NCI-H2081 (cell line): ENCODE measurements around the gene ZIC1.

ENCODE experiments used
- DNase-seq, 2 experiments: peaks; one replicate each; lab custom pipeline; 2025; lab: John Stamatoyannopoulos, UW

ZIC1 gene

DNA sequence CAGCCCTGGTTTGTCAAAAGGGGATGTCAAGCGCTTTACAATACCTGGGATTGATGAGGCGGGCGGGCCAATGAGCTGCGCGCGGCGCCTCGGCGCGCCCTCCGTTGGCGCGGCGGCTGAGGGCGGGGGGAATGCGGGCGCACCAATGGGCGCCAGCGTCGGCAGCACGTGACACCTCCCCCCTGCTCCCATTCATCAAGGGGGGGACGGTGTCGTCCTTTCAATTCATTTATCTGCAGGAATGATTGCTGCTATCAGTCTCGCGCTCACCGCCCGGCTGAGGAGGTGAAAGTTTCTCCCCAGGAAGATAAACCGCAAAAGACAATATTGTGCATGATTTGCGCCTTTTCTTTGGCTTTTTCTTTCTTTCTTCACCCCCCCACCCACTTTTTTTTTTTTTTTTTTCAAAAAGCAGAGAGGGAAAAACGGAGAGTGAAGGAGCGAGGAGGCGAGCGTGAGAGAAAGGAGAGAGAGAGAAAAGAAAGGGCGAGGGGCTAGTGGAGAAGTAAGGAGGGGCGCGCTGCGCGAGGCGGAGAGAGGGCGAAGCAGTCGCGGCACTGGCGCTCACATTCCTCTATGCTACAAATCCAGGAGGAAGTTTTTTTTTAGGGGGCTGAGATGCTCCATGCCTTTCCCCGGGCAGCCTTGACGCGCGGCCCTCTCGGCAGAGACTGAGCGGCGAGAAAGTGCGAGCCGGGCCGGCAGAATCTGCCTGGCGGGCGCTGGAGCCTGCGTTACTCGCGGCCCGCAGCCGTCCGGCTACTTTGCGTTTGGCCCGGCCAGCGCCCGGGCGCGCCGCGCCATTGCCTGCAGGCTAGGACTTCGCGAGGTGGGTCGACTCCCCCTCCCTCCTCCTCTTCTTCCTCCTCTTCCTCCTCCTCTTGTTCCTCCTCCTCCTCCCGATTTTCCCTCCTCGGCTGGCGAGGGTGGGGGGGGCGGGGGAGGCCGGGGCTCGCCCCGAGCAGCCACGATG, at the start of gene ZIC1:
TSS of gene ZIC1 (plus strand) at position 223 of the 973 bp plus-strand sequence. CDS start at position 971, 748 bp downstream.
- no peak for DNase-seq

DNA sequence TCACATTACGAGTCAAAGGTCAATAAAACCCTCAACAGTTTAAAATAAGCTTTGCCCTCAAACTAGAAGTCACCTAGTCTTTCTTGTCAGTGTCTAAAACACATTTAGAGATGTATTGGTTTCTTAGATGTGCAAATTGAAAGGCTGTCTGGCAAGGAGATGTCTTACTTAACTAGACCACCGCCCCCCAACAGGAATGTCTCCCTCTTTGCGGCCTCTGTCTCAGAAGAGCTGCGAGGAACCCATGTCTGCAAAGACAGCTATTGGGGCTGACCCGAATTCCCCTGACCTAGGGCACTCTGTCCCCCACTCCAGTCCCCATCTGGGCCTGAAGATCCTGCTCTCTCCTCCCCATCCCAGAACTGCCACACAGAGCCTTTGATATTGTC, 49.1 kb upstream of the ZIC1 start:
- DNase-seq, result no peak

DNA sequence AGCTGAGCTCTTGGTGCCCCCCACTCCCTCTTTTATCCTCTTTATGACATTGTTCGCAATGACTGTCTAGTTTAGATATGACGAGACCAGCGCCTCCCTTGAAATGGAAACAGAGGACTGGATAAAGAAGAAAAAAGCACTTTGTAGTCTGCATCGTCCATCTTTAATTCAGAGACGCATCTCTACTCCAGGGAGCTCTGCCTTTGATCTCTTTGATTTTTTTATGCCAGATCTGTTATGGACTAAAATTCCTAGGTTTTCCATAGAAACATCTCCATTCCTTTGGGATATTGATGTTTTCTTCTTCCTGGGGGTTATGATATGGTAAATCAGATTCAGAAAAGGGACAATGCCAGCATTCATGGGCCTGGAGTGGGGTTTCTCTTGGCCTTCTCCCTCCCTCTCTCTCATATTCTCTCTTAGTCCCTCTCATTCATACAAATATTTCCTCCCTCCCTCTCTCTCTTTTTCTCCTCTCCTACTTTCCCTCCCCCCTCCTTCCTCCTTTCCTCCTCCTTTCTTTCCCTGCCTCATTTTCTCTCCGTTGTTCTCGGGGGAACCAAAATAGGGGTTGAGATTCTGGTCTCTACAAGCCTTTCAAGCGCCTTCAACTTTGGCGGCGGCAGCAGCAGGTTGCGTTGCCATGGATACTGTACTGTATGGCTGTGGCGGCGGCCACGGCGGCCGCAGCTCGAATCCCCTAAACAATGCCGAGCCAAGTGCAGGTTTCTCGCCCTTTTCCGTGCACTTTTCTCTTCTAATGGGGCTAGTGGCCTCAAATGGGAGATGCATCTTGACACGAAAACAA, 48.3 kb upstream of the ZIC1 start:
- DNase-seq, result no peak

DNA sequence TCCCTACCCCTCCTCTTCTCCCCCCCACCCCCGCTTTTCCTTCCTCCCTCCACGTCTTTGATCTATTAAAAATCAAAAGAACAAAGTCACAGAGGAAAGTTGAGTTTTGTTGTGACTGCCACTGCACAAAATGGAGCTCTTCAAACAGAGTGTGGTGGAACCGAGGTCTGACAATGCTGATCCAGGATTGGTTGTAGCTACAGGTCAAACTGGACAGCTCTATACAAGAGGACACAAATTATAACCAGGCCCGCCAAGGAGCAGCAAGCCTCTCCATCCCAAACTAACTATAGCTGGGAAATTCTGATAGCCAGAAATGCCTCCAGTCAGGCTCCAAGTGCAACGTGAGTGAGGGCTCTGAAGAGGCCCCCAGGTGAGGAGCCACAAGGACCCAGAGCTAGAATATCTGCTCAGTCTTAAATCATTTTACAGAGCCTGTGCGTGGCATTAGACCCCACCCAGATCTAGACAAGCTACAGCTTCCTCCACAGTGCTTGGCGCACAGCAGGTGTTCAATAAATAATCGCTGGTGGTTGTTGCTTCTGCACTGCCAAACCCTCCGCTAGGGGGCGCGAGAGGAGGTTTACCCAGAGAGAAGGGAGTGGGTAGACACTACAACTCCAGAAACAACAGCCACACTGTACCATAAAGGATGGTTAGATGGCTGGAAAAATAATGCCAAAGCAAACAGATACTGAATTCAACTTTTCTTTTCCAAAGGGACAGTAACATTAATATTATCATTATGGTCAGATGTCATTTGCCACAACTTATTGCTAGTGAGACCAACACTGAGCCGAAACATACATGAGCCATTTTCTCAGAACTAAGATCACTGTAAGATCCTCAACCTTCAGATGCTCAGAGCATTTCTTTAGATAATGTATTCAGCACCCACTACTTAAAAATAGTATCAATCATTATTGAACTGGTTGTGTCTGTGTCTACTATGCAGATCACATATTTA, 47.4 kb upstream of the ZIC1 start:
- DNase-seq, result no peak

DNA sequence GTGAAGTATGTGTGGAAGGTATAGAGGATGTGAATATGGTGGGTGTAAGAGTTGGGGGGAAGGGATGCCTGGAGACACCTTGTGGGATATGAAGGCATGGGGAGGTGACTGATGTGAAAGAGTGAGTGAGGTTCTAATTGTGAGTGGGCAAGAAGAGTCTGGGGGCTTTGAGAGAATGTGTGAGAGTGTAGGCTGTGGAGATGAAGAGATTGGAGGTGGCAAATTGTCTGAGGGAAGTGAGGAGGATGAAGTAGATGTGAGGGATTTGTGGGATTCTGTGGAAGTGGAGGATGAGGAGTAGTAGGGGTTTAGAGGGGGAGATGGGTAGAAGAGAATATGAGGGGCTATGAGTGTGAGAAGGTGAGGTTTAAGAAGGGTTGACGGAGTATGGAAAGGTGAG, 44.4 kb upstream of the ZIC1 start:
- no peak for DNase-seq

DNA sequence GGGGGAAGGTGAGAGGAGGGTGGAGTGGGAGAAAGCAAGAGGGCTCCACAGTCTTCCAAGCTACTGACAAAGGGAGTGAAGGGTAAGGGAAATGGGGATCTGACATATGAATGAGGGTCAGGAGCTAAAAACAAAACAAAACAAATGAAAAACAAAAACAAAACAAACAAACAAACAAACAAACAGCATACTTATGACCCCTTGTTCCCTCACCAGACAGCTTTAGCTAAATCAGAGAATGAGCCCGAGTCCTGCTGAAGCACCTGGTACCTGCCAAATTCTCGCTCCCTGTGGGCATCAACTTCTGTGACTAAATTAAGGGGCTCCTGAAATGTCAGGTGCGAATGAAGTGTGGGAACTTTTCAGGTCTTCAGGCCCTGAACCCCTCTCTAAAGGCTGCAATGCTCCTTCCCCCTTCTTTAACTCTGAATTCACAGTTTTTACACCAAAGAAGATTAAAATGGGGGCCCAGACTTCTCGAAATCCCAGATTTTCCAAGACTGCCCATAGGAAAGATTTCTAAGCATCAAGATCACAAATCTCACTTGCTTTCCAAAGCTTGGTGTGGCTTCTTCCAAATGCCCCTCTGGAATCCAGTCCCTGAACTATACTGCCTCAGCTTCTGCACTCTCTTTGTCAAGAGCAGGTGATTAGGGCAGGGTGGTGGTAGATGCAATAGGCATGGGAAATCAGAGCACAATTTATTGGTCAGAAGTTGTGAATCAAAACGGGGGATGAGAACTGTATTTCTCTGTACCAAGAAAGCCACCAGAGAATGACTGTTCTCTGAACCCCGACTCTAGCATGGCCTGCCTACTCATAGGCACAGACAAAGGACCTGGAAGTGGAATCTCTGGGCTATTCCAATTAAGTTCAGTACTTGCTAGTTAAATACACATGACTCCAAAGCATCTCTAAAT, 43.7 kb upstream of the ZIC1 start:
- DNase-seq, result no peak

DNA sequence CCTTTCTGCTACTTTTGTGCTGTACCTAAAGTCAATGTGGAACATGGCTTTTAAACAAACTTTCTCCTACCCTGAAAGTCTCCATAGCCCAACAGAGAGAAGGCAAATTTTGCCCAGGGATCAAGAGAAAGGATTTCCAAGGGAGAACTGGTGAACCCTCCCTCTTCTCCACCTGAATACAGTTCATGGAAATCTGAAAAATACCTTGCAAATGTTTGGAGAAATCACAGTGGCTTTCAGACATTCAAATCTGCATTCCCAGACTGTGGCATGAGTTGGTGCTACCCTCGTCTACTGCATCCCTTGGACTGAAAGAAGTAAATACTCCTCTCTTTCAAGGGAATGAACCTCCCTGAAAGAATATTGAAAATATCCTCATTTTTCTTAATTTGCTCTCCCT, 41.5 kb upstream of the ZIC1 start:
- no peak for DNase-seq

DNA sequence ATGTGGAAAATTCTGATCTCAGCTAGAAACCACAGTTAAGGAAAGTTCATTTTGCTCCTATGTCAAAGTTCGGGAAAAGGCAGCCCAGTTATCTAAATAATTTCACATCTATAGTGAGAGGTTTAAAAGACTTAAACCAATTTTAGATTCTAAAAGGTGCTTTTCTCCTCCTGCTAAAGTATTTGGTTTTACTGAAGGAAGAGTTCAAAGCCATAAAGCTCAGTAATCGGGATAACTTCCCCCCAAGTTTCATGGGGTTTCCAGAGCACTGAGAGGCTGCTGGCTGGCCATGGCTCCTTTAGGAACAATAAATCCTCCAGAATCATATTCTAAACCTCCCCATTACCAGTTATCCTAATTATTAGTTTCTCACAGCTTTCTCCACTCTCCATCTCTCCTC, 41.0 kb upstream of the ZIC1 start:
- no peak for DNase-seq

DNA sequence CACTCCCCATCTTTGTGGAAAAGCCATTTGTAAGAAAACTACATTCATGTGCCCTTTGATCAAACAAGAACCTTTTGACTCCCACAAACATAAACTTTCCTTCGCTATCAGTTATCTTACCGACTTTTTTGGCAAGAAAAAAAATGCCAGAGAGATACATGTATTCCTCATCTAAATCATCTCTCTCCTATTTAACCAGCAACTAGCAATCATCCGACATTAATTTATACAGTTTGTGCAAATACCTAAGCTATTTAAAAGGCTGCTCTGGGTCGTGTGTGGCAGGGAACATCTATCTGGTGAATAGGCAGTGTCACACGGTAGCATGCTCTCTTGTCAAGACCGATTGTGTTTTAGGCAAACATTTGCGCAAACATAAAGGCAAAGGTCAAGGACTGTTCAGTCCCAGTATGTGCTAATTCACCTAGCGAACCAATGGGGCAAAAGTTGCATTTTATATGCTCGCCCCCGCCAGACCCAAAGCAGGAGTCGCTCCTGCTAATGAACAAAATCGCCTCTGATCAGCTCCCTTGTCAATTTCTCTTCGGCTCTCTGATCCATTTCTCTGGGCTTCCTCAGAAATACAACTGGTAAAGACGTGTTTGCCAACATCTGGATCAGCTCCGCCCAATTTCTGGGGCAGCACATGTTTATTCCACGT, 40.5 kb upstream of the ZIC1 start:
- DNase-seq, result no peak

DNA sequence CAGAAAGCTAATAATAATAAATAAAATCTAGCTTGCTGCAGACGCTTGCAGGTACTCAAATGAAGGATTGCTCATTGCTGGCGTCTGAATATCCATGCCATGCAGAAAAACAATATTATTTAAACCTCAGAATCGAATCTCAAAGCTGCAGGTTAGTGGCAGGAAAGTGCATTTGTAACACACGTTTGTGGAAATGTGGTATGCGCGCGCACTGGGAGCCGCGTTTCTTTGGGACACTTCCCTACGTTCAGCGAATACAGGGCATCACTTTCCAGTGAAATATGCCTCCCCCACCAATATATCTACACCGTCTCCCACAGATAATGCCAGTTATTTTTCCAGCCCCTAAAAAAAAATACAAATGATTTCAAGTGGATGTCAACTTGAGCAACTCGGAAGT, 39.9 kb upstream of the ZIC1 start:
- DNase-seq, result no peak

DNA sequence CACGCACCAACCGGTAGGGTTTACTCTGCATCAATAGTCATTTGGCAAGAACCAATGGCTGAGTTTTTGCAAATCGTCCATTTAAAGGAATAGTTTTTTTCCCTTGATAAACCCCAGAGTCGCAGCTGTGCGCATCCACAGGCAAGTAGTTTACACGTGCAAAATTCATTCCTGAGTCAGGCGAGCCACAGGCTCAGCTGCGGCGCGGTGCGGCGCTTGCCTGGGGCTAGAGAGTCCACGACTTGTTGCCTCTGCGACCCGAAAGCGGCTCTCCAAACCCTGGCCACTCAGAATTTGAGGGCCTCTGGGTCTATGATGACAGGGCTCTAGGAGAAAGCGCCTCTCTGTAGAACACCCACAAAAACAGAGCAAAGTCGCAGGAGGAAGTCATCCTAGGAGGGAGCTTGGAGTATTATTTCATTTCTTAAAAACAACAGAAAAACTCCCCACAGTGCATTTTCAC, 39.5 kb upstream of the ZIC1 start:
- no peak for DNase-seq

DNA sequence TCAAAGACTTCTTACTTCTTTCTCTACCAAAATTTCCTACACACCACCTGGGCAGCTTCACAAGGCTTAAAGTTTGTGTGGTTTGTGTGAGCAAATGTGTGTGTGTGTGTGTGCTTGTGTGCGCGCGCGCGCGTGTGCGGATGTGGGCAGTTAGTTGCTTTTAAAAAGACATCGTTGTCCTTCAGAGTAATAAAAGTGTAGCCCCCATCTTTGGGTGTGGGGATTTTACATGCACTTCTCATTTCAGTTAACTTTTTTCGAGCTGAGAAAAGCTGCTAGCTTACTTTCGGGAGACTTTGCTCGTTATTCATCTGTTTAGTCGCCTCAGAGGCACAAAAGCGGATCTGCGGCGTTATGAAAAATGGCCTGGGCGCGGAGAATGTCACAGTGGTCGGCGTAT, 38.8 kb upstream of the ZIC1 start:
- DNase-seq, result no peak

DNA sequence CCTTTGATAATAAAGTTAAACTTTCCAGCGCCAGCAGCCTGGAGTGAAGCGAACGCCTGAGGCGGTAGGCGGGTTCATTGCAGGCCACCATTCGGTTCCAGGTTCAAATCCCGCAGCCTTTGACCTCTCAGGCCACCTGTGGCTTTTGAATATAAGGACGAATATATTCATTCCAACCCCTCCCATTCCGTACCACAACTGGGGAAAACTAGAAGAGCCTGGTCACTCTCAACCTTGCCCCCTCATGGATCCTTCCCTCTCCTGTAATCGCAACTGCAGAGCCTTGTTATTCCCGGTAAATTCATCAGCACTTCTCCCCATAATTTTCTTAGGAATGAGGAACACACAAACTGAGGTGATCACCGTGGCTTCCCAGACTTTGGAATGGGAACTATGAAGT, 38.0 kb upstream of the ZIC1 start:
- no peak for DNase-seq

DNA sequence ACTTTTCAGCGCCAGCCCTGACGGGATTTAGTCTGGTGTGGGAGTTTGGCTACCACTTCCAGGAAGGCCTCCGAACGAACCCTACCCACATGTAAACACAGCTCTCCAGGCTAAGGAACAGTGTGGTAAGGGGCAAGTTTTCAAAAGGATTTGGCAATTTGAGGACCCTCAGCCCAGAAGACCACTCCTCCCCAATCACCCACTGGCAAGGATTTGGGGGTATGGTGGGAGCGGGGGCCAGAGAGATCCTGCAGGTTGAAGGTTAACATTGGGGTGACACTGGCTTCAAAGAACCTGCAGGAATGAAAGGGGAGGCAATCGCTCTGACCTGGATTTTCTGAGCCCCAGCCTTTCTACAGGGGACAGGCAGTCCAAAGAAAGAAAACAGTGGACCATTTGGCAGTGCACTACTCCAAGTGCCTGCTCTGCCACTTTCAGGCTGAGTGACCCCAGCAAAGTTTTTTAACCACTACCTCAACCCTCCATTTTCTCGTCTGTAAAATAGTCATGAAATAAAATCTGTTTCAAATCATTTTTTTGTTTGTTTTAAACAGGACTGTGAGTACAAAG, 37.3 kb upstream of the ZIC1 start:
- DNase-seq, result no peak

DNA sequence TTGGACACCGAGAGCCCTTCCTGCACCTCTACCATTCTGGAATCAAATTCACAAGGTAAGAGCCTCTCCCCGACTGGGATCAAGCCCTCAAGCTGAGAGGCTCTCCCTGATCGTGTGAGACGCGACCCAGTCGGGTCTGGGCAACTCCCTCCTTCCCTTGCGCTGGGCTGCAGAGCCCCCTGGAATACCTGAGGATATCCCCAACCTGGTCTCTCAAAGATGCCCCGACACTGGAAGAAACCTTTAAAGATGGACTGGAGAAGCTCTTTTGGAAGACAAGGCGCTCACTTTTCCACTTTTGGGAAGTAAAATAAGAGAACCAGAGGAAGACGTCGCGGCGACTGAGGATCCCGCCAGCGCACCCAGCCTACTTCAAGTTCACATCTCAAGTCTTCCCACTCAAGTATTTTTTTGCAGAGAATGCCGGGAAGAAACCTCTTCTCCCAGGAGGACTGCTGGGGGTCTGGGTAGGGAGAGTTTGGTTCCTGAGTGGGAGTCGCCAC, 36.6 kb upstream of the ZIC1 start:
- DNase-seq, result no peak

DNA sequence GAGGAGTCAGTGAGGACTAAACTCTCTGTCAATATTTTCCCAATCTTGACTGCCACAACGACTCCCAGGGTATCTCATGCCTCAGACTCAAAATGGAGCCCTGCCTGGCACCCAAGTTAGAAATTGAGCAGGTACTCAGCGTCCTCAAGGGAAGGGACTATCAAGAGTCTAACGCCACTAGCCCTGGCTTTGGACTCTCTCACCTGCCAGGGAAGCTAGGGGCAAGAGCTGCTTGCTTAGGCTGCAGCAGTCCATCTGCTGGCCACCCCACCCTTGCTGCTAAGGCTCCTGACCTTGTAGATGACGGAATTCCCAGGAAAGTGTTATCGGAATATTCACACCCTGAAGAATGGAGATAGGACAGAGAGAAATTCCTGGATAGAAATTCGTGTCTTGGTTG, 35.9 kb upstream of the ZIC1 start:
- no peak for DNase-seq

DNA sequence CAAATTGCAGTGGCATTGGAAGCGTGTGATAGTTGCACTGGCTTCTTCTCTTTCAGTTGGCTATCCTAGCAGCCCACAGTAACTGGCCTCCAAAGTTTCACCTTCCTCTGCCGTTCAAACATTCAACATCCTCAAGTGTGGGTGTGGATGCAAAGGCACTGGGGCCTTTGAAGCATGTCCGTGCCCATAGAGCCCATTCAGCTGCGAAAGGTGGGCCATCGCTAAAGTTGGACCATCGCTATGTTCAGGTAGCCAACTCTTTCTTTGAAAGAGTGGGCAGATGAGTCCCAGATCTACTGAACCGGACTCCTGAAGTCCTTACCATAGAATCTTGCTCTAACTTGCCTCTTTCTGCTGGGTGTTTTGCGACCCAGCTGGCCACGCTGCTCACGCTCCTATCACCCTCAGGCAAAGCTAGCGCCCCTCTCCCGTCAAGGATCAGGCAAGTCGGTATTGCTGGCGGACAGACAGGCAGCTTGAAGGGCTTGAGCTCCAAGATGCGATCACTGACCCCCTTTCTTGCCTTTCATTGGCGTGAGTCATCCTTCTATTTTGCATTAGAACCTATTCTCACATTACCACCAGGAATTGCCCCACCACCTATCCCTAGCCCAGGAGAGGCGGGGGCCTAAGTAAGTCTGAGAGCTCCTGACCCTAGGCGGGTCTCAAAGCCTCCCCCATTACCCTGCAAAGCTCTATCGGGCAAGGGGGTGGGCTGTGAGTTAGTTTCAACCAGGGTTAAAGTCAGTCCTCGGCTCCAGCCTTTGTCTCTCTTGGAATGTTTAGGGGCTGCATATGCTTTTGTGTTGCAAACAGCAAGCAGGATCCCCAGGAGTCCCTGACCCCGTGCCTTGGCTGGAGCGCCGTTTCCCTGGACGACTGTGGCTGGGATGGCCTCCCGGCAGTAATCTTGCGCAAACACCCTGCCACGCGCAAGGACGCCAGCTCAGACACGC, 31.5 kb upstream of the ZIC1 start:
- DNase-seq, result no peak

DNA sequence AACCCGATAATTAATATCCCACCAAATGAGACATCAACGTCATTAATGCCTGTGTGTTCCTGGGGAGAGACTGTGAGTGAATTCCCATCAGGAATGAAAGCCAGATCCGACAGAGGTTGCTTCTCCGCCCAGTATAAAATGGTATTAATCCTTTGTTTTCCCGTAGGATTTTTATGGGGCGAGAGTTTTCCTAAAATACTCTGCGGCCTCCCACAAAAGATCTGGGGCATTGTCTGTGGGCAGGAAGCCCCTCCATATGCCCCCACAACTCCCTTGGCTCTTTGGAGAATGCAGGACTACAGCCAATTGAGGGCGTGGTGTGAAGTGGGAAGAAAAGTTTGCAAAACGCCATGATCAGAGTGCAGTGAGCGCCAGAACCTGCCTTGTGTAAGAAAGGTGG, 29.5 kb upstream of the ZIC1 start:
- no peak for DNase-seq
